BE2C (cell line): Measurements from ENCODE around the gene INPP5J.
A peak's percentile ranks its signal among the peaks of the same experiment; 100 is the strongest.

Experiments
- DNase-seq: peaks from one replicate; pipeline ENCODE4 v3.0.0-alpha.2; 2020
- H3K27me3 ChIP-seq: fragments of 250-450 bp; sonication (Bioruptor Pico); 2 replicates; pipeline ENCODE4 v1.5.1; 2020; ENCODE audit warnings: mild to moderate bottlenecking
- H3K36me3 ChIP-seq: fragments of 250-450 bp; sonication (Bioruptor Pico); 2 replicates; pipeline ENCODE4 v1.5.1; 2020; ENCODE audit warnings: mild to moderate bottlenecking
- H3K4me1 ChIP-seq: fragments of 250-450 bp; sonication (Bioruptor Pico); 2 replicates; pipeline ENCODE4 v1.5.1; 2020
- H3K4me3 ChIP-seq: 2 replicates; pipeline ENCODE4 v1.5.1; 2011; ENCODE audit warnings: low read depth, low read length
- H3K9me3 ChIP-seq: fragments of 250-450 bp; sonication (Bioruptor Pico); 2 replicates; pipeline ENCODE4 v1.5.1; 2020
- TF ChIP-seq, protein P1 (sequence below): IDR thresholded peaks from 2 replicates; pipeline ENCODE4 v1.5.1; 2012; ENCODE audit warnings: mild to moderate bottlenecking, low read depth, low read length

INPP5J gene

DNA sequence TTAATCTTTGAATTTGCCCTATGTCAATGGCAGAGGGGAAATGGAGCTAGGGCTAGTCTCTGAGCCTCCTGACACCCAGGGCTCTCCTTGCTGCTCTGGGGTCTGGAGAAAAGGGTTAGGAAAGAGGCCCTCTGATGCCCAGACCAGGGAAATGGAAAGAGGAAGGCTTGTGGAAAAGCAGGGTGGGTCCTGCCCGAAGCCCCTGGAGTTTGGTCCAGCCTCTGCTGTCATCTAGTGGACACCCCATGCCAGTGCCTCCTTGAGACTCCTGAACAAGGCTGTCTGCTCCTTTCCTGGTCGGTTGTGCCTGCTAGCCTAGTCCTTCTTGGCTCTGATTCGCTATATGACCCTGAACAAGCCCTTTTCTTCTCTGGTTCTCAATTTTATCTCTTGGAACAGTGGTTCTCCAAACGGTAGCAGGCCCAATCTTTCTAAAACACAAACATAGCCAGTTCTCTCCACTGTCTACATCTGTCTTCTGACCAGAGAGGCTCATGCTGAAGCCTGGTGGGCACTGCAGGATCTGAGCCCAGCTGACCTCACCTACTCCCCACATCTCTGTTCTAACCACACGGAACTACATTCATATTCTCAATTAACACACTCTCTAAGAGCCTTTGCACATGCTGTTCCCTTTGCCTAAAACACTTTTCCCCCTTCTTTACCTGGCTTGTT lies 26.3 kb downstream of the INPP5J start:
- DNase-seq: peak; percentile 86
- Histone ChIP-seq H3K36me3 (no peaks in the 10 kb centered on the region), H3K27me3 (no peaks in the 10 kb centered on the region), H3K4me3 (no peak overlapping the region), H3K9me3 (no peaks in the 10 kb centered on the region; the same call in 1 of the 2 replicates), H3K4me1 (no peaks in the 10 kb centered on the region)
- TF ChIP-seq, protein P1, sequence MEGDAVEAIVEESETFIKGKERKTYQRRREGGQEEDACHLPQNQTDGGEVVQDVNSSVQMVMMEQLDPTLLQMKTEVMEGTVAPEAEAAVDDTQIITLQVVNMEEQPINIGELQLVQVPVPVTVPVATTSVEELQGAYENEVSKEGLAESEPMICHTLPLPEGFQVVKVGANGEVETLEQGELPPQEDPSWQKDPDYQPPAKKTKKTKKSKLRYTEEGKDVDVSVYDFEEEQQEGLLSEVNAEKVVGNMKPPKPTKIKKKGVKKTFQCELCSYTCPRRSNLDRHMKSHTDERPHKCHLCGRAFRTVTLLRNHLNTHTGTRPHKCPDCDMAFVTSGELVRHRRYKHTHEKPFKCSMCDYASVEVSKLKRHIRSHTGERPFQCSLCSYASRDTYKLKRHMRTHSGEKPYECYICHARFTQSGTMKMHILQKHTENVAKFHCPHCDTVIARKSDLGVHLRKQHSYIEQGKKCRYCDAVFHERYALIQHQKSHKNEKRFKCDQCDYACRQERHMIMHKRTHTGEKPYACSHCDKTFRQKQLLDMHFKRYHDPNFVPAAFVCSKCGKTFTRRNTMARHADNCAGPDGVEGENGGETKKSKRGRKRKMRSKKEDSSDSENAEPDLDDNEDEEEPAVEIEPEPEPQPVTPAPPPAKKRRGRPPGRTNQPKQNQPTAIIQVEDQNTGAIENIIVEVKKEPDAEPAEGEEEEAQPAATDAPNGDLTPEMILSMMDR: peak; percentile 100

GRCh38 chr22:31150615-31151014 lies 27.8 kb downstream of the INPP5J start:
- H3K4me1 ChIP-seq: no peaks in the 10 kb centered on the region
- no peaks in the 10 kb centered on the region for H3K9me3 ChIP-seq
- no peaks in the 10 kb centered on the region; the same call in 1 of the 2 replicates for H3K27me3 ChIP-seq
- no peak for DNase-seq
- no peaks in the 10 kb centered on the region for H3K36me3 ChIP-seq
- H3K4me3 ChIP-seq: no peak overlapping the region
- TF ChIP-seq, protein P1: peak; percentile 56

GRCh38 chr22:31151872-31152271 lies 29.1 kb downstream of the INPP5J start:
- no peaks in the 10 kb centered on the region for H3K36me3 ChIP-seq
- H3K27me3 ChIP-seq: no peaks in the 10 kb centered on the region; the same call in 1 of the 2 replicates
- TF ChIP-seq, protein P1: no peak
- H3K9me3 ChIP-seq: no peaks in the 10 kb centered on the region
- H3K4me1 ChIP-seq: no peaks in the 10 kb centered on the region
- H3K4me3 ChIP-seq: no peak overlapping the region
- no peak for DNase-seq

GRCh38 chr22:31153357-31153756 lies 30.6 kb downstream of the INPP5J start:
- Histone ChIP-seq H3K4me3 (no peak overlapping the region), H3K36me3 (no peaks in the 10 kb centered on the region), H3K4me1 (no peaks in the 10 kb centered on the region), H3K27me3 (no peaks in the 10 kb centered on the region; the same call in 1 of the 2 replicates), H3K9me3 (no peaks in the 10 kb centered on the region)
- TF ChIP-seq, protein P1: no peak
- no peak for DNase-seq

DNA sequence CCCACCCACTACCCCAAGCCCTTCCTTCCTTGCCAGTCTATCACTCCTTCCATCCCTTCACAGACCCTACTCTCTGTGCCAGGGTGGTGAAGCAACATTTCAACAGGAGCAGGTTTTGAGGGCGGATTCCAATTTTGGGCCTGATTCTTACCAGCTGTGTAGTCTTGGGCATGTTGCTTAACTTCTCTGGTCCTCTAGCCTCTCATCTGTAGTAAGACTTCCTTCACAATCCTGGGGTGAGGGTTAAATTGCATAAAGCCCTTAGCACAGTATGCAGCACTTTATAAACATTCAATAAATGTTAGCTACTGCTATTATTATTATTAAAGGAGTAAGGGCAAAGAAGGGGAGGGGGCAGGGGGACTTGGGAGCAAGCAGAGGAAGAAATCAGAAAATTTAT lies 32.2 kb downstream of the INPP5J start:
- H3K36me3 ChIP-seq: no peaks in the 10 kb centered on the region
- no peaks in the 10 kb centered on the region for H3K4me1 ChIP-seq
- no peak for DNase-seq
- TF ChIP-seq, protein P1: no peak
- no peaks in the 10 kb centered on the region; the same call in 1 of the 2 replicates for H3K27me3 ChIP-seq
- H3K9me3 ChIP-seq: no peaks in the 10 kb centered on the region; the same call in 1 of the 2 replicates
- H3K4me3 ChIP-seq: no peak overlapping the region

DNA sequence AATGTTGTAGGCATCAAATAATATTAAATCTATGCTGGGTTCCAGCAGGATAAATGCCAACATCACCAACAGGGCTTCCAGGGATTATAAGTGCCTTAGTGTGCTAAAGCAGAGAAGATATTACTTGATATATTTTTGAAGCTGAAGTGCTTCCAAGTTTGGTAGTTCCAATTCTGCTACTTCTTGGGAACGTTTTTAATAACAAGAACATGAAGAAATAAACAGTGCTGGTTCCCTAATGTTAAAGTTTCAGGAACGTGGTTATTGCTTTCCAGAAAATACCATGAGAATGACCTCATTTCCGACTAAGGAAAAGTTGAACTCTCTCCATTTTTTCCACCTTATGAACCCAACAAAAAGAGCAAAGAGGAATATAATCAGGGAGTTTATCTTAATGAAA lies 32.7 kb downstream of the INPP5J start:
- no peaks in the 10 kb centered on the region; the same call in 1 of the 2 replicates for H3K9me3 ChIP-seq

More for the DNA sequence above, 32.7 kb downstream of the INPP5J start:
- no peaks in the 10 kb centered on the region for H3K4me1 ChIP-seq
- DNase-seq: no peak
- no peak overlapping the region for H3K4me3 ChIP-seq
- TF ChIP-seq, protein P1: no peak
- no peaks in the 10 kb centered on the region; the same call in 1 of the 2 replicates for H3K27me3 ChIP-seq
- no peaks in the 10 kb centered on the region for H3K36me3 ChIP-seq
